PC-3 (cell line): Measurements from ENCODE around the gene TPO.

Source experiments
- EZH2 ChIP-seq: fragments of 300-600 bp; sonication (generic); IDR thresholded peaks from one replicate; pipeline ENCODE4 v1.6.1; 2017; ENCODE audit warnings: antibody characterized with exemption, mild to moderate bottlenecking, low read length; ENCODE audit not compliant: unreplicated experiment
- TF ChIP-seq, protein P1 (sequence below): fragments of 300-600 bp; sonication (generic); conservative IDR thresholded peaks from 2 replicates; pipeline ENCODE4 v1.5.1; 2017; ENCODE audit warnings: antibody characterized with exemption, low read depth, mild to moderate bottlenecking, low read length

DNA sequence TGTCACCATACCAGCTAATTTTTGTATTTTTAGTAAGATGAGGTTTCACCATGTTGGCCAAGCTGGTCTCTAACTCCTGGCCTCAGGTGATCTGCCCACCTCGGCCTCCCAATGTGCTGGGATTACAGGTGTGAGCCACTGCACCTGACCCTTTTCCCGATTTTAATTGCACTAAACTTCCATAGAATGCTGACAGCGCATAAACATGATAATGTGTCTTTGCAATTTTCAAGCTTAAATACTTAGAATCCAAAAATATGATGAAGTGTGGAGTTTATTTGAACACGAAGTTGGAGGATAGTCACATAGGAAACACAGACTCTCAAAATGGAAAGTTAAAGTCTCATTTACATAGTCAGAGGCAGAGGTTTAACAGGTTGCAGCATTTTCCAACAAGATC, 138.6 kb downstream of the TPO start:
- TF ChIP-seq, protein P1, sequence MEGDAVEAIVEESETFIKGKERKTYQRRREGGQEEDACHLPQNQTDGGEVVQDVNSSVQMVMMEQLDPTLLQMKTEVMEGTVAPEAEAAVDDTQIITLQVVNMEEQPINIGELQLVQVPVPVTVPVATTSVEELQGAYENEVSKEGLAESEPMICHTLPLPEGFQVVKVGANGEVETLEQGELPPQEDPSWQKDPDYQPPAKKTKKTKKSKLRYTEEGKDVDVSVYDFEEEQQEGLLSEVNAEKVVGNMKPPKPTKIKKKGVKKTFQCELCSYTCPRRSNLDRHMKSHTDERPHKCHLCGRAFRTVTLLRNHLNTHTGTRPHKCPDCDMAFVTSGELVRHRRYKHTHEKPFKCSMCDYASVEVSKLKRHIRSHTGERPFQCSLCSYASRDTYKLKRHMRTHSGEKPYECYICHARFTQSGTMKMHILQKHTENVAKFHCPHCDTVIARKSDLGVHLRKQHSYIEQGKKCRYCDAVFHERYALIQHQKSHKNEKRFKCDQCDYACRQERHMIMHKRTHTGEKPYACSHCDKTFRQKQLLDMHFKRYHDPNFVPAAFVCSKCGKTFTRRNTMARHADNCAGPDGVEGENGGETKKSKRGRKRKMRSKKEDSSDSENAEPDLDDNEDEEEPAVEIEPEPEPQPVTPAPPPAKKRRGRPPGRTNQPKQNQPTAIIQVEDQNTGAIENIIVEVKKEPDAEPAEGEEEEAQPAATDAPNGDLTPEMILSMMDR: no peak
- no peak for TF ChIP-seq EZH2
